ENCODE measurements around the gene SEMA4C. TPM values are rescaled to one million over a fixed set of nuclear protein-coding genes. Genes with fewer than 3 reads are reported as not detected.

SEMA4C gene
- total RNA-seq, 4 donors from 2014 or later: 54.4 to 82.7 (median 75.4) TPM

DNA sequence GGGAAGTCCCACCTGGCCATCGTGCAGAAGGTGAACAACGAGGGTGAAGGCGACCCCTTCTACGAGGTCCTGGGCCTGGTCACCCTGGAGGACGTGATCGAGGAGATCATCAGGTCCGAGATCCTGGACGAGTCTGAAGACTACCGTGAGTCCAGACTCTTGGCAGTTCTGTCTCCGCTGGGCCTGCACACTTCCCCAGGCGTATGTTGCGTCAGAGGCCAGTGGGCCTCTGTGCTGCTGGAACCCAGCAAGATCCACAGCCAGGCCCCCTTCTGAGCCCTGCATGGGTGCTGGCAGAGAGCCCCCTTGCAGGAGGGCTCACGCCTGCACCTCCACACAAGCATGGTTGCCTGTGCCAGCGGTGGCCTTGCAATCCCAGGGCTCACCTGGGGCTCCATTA, 44.8 kb downstream of the SEMA4C start:
- DNase-seq (ENCODE audit: extremely low spot score): no peak
- H3K27me3 ChIP-seq: no peaks in the 10 kb centered on the region
- H3K9me3 ChIP-seq: no peaks in the 10 kb centered on the region
- H3K27ac ChIP-seq (replicated peaks in 1 of 4): peak overlapping the region; percentile 48 to 64 (median 62)
- H3K36me3 ChIP-seq: peaks cover 33 to 70% (median 58%) of the 10 kb centered on the region in 4 donors
- 98% methylated on average over 6 of the region's 14 CpGs for WGBS
- TF ChIP-seq, protein P1, sequence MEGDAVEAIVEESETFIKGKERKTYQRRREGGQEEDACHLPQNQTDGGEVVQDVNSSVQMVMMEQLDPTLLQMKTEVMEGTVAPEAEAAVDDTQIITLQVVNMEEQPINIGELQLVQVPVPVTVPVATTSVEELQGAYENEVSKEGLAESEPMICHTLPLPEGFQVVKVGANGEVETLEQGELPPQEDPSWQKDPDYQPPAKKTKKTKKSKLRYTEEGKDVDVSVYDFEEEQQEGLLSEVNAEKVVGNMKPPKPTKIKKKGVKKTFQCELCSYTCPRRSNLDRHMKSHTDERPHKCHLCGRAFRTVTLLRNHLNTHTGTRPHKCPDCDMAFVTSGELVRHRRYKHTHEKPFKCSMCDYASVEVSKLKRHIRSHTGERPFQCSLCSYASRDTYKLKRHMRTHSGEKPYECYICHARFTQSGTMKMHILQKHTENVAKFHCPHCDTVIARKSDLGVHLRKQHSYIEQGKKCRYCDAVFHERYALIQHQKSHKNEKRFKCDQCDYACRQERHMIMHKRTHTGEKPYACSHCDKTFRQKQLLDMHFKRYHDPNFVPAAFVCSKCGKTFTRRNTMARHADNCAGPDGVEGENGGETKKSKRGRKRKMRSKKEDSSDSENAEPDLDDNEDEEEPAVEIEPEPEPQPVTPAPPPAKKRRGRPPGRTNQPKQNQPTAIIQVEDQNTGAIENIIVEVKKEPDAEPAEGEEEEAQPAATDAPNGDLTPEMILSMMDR (IDR thresholded peaks at IDR 0.05): no peak
- no peak for TF ChIP-seq POLR2AphosphoS5 (IDR thresholded peaks at IDR 0.05)
- no peak overlapping the region for H3K4me3 ChIP-seq
- H3K4me1 ChIP-seq: peaks cover 29 to 51% (median 50%) of the 10 kb centered on the region in 4 donors
- intact Hi-C loops (cut with DNase I): no loop called here

DNA sequence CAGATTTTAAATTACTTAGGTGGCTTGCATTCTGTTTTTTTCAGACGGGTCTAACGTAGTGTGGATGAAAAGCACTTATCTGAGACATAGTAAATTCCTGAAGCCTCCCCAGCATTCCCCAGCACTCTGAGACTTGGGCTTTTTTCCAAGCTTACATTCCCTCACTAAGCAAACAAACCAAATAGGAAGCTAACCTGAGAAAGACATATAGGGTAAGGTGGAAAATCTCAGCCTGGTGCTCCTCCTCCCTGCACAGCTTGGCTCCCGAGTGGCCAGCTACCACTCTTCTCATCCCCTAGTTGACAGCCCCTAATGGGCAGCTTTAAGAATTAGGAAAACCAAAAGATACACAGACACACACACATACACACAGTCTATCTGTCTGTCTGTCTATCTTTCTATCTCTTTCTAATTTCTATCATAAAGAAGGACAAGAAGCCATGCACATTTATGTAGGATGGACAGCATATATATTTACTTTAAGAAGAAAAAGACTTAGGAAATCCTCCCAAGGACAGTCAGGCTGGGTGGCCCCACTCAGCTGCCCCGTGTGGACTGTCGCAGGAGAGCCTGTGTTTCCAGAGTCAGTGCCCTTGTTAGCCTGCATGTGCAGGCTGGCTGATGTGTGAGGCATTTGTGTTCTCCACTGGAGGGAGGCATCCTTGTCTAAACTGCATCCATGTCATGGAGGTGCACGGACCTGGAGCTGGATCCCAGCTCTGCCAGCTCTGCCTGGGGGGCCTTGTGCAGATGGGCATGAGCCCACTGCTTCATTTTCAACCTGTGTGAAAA, 45.6 kb downstream of the SEMA4C start:
- 51% methylated on average over 6 of the region's 6 CpGs for WGBS
- DNase-seq (ENCODE audit: extremely low spot score): no peak
- Histone ChIP-seq H3K4me3 (no peak overlapping the region), H3K27ac (replicated peaks in 1 of 4) (peak overlapping the region; percentile 48 to 64 (median 63)), H3K27me3 (no peaks in the 10 kb centered on the region), H3K9me3 (no peaks in the 10 kb centered on the region), H3K36me3 (peaks cover 25 to 66% (median 51%) of the 10 kb centered on the region in 4 donors), H3K4me1 (peaks cover 37 to 59% (median 57%) of the 10 kb centered on the region in 4 donors)
- intact Hi-C loops (cut with DNase I): no loop called here
- TF ChIP-seq, protein P1 (IDR thresholded peaks at IDR 0.05): no peak
- TF ChIP-seq EP300 (IDR thresholded peaks at IDR 0.05) (no peak), POLR2AphosphoS5 (IDR thresholded peaks at IDR 0.05) (no peak), POLR2A (IDR thresholded peaks at IDR 0.05; ENCODE audit: low read depth) (no peak)

DNA sequence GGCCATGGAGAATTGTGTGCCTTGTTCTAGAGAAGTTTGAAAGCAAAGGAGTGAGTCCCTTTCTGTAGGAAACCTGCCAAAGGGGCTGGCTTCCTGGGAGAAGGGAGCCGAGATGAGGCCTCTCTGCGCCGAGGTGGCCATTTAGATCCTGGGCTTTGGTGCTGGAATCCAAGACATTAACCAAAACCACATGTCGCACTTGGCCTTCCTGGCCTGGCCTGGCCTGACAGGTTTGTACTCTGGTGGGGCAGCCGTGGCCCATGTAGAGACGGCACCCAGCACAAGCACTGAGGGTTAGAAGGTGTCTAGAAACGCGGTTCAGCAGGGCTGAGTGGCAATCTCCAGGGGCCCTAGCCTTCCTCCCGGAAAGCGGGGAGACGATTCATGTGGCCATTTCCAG, 46.7 kb downstream of the SEMA4C start:
- H3K36me3 ChIP-seq: peaks cover 14 to 55% (median 40%) of the 10 kb centered on the region in 4 donors
- H3K27ac ChIP-seq (replicated peaks in 1 of 4): peak overlapping the region; percentile 48 to 64 (median 63)
- TF ChIP-seq POLR2AphosphoS5 (IDR thresholded peaks at IDR 0.05) (no peak), EP300 (IDR thresholded peaks at IDR 0.05) (no peak), POLR2A (IDR thresholded peaks at IDR 0.05; ENCODE audit: low read depth) (no peak)
- TF ChIP-seq, protein P1 (IDR thresholded peaks at IDR 0.05): no peak
- no peaks in the 10 kb centered on the region for H3K9me3 ChIP-seq
- intact Hi-C loops (cut with DNase I): no loop called here
- no peaks in the 10 kb centered on the region for H3K27me3 ChIP-seq
- WGBS: 57% methylated on average over 2 of the region's 11 CpGs
- peaks cover 47 to 70% (median 68%) of the 10 kb centered on the region in 4 donors for H3K4me1 ChIP-seq
- DNase-seq (ENCODE audit: extremely low spot score): no peak
- H3K4me3 ChIP-seq: no peak overlapping the region

DNA sequence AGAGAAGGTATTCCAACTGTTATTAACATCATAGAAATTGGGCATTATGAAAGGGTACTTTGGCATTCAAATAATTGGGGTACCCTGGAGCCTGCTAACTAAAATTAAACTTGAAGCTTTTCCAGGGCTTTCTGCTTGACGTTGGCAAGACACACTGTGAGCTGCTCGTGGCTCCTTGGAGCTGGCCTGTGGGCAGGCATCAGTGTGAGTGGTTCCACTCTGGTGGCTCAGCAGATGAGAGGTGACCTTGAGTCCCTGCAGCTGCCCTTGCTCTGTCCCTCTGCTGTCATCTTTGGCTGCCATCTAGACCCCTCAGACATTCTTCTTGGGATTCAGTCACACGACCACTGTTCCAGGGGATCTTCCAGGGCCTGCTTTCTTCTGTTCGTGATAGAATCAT, 47.1 kb downstream of the SEMA4C start:
- intact Hi-C loops (cut with DNase I): no loop called here
- Histone ChIP-seq H3K27ac (replicated peaks in 1 of 4) (peak overlapping the region; percentile 48 to 64 (median 63)), H3K9me3 (no peaks in the 10 kb centered on the region), H3K27me3 (no peaks in the 10 kb centered on the region), H3K36me3 (peaks cover 10 to 51% (median 36%) of the 10 kb centered on the region in 4 donors), H3K4me3 (no peak overlapping the region), H3K4me1 (peaks cover 52 to 74% (median 72%) of the 10 kb centered on the region in 4 donors)
- WGBS: 33% methylated on average over 4 of the region's 4 CpGs
- DNase-seq (ENCODE audit: extremely low spot score): no peak
- TF ChIP-seq POLR2A (IDR thresholded peaks at IDR 0.05; ENCODE audit: low read depth) (no peak), EP300 (IDR thresholded peaks at IDR 0.05) (no peak), POLR2AphosphoS5 (IDR thresholded peaks at IDR 0.05) (no peak)
- TF ChIP-seq, protein P1 (IDR thresholded peaks at IDR 0.05): no peak
